GM18870 (cell line): ENCODE data around the gene TPM3.
"Not testable (repeated sequence)": the region's sequence is repeated elsewhere in the genome, so short reads cannot be mapped to it uniquely, and the experiment has no call there.

Source experiments
- ATAC-seq: cut with Tn5 transposase; IDR thresholded peaks from one replicate; pipeline ENCODE4 v1.9.1; 2021; ENCODE audit warnings: moderate library complexity; ENCODE audit not compliant: unreplicated experiment

TPM3 gene

GRCh38 chr1:154191990-154192461 lies at the start of gene TPM3:
TPM3 (minus strand) TSS chr1:154192100; CDS start chr1:154192018, 82 bp downstream.
- ATAC-seq: no peak

- ATAC-seq: no peak
Measured at GRCh38 chr1:154240294-154240833, 48.5 kb upstream of the TPM3 start.

GRCh38 chr1:154239491-154239890 lies 47.6 kb upstream of the TPM3 start:
- ATAC-seq: no peak

GRCh38 chr1:154237880-154238506 lies 46.1 kb upstream of the TPM3 start:
- no peak for ATAC-seq

GRCh38 chr1:154237435-154237834 lies 45.5 kb upstream of the TPM3 start:
- ATAC-seq: no peak

GRCh38 chr1:154236855-154237254 lies 45.0 kb upstream of the TPM3 start:
- ATAC-seq: no peak

- ATAC-seq: not testable (repeated sequence)
Measured at GRCh38 chr1:154233127-154233526, 41.2 kb upstream of the TPM3 start.

- not testable (repeated sequence) for ATAC-seq
Measured at GRCh38 chr1:154231112-154231511, 39.2 kb upstream of the TPM3 start.

GRCh38 chr1:154225370-154225769 lies 33.5 kb upstream of the TPM3 start:
- ATAC-seq: no peak

GRCh38 chr1:154223621-154224020 lies 31.7 kb upstream of the TPM3 start:
- ATAC-seq: no peak

GRCh38 chr1:154222918-154223317 lies 31.0 kb upstream of the TPM3 start:
- ATAC-seq: no peak

GRCh38 chr1:154222518-154222917 lies 30.6 kb upstream of the TPM3 start:
- no peak for ATAC-seq

- ATAC-seq: no peak
Measured at GRCh38 chr1:154221278-154222001, 29.5 kb upstream of the TPM3 start.

- no peak for ATAC-seq
Measured at GRCh38 chr1:154220970-154221277, 29.0 kb upstream of the TPM3 start.

GRCh38 chr1:154220071-154220969 lies 28.4 kb upstream of the TPM3 start, which contains the start of gene UBAP2L:
UBAP2L (plus strand) TSS chr1:154220955; CDS start chr1:154225124, 4,169 bp downstream.
- ATAC-seq: peak; percentile 79

GRCh38 chr1:154219541-154219940 lies 27.6 kb upstream of the TPM3 start:
- ATAC-seq: no peak

GRCh38 chr1:154218545-154218944 lies 26.6 kb upstream of the TPM3 start:
- no peak for ATAC-seq

- ATAC-seq: no peak
Measured at GRCh38 chr1:154213274-154213673, 21.4 kb upstream of the TPM3 start.

- no peak for ATAC-seq
Measured at GRCh38 chr1:154212083-154212482, 20.2 kb upstream of the TPM3 start.

GRCh38 chr1:154208677-154209388 lies 16.9 kb upstream of the TPM3 start:
- ATAC-seq: no peak

GRCh38 chr1:154207262-154207661 lies 15.4 kb upstream of the TPM3 start:
- ATAC-seq: no peak
